ENCODE results near the gene NPAS3. TPM values are rescaled to one million over a fixed set of nuclear protein-coding genes. Genes with fewer than 3 reads are reported as not detected.
A peak's percentile ranks its signal among the peaks of the same experiment; 100 is the strongest.

NPAS3 gene
- total RNA-seq, 1 experiment from 2014 or later = not detected

GRCh38 chr14:33747749-33748148, 809.1 kb downstream of the NPAS3 start:
- H3K36me3 ChIP-seq (ENCODE audit: low read depth) = no peaks in the 10 kb centered on the region
- CTCF ChIA-PET = no interaction called here
- BruUV-seq (replicated peaks) = no TSS peak

GRCh38 chr14:33754261-33754660, 815.6 kb downstream of the NPAS3 start:
- CTCF ChIA-PET = no interaction called here

More at GRCh38 chr14:33747749-33748148, 809.1 kb downstream of the NPAS3 start:
- no peaks in the 10 kb centered on the region for H3F3A ChIP-seq (ENCODE audit: insufficient read depth, low read depth)
- no peaks in the 10 kb centered on the region for H3K4me1 ChIP-seq (replicated peaks; ENCODE audit: insufficient read depth)
- no peak overlapping the region for H3K27ac ChIP-seq
- H3K4me3 ChIP-seq = no peak overlapping the region
- H3K79me2 ChIP-seq (ENCODE audit: low read depth) = no peaks in the 10 kb centered on the region
- H3K9me2 ChIP-seq (ENCODE audit: insufficient read depth) = no peaks in the 10 kb centered on the region
- no peak for TF ChIP-seq EZH2 (IDR thresholded peaks at IDR 0.05; ENCODE audit: low read depth)
- TF ChIP-seq CTCF (conservative IDR thresholded peaks at IDR 0.05) = no peak
- H3K9me3 ChIP-seq (ENCODE audit: insufficient read depth, low read depth) = no peaks in the 10 kb centered on the region; the same call in 1 of the 2 replicates
- H3K4me2 ChIP-seq = no peak overlapping the region
- DNase-seq = no peak
- no peaks in the 10 kb centered on the region for H4K20me1 ChIP-seq (ENCODE audit: insufficient read depth)
- intact Hi-C loops (cut with micrococcal nuclease; ENCODE audit: unreplicated experiment) = no loop called here
- POLR2A ChIA-PET (ENCODE audit: unreplicated experiment) = no interaction called here
- no peaks in the 10 kb centered on the region for H3K27me3 ChIP-seq (ENCODE audit: insufficient read depth, low read depth)
- no peak overlapping the region for H2AFZ ChIP-seq

GRCh38 chr14:33755358-33755757, 816.7 kb downstream of the NPAS3 start:
- CTCF ChIA-PET = interaction anchor here (0.7 kb wide), 1 partner anchor 188 kb away, joined by 3 read pairs; no protein-coding TSS in a partner anchor

More at GRCh38 chr14:33754261-33754660, 815.6 kb downstream of the NPAS3 start:
- no peaks in the 10 kb centered on the region for H3K27me3 ChIP-seq (ENCODE audit: insufficient read depth, low read depth)
- H3K4me3 ChIP-seq = no peak overlapping the region
- no peaks in the 10 kb centered on the region for H3K4me1 ChIP-seq (replicated peaks; ENCODE audit: insufficient read depth)
- intact Hi-C loops (cut with micrococcal nuclease; ENCODE audit: unreplicated experiment) = no loop called here
- no TSS peak for BruUV-seq (replicated peaks)
- H4K20me1 ChIP-seq (ENCODE audit: insufficient read depth) = no peaks in the 10 kb centered on the region
- POLR2A ChIA-PET (ENCODE audit: unreplicated experiment) = no interaction called here
- no peaks in the 10 kb centered on the region for H3K9me3 ChIP-seq (ENCODE audit: insufficient read depth, low read depth)
- H2AFZ ChIP-seq = no peak overlapping the region
- no peaks in the 10 kb centered on the region for H3K9me2 ChIP-seq (ENCODE audit: insufficient read depth)
- no peaks in the 10 kb centered on the region for H3K79me2 ChIP-seq (ENCODE audit: low read depth)
- DNase-seq = peak in 1 of 2 experiments; percentile 1
- TF ChIP-seq EZH2 (IDR thresholded peaks at IDR 0.05; ENCODE audit: low read depth) = no peak
- TF ChIP-seq CTCF (conservative IDR thresholded peaks at IDR 0.05) = no peak
- no peak overlapping the region for H3K4me2 ChIP-seq
- no peak overlapping the region for H3K27ac ChIP-seq
- H3K36me3 ChIP-seq (ENCODE audit: low read depth) = no peaks in the 10 kb centered on the region
- H3F3A ChIP-seq (ENCODE audit: insufficient read depth, low read depth) = no peaks in the 10 kb centered on the region

More at GRCh38 chr14:33755358-33755757, 816.7 kb downstream of the NPAS3 start:
- no peak overlapping the region for H3K4me2 ChIP-seq
- TF ChIP-seq CTCF (conservative IDR thresholded peaks at IDR 0.05) (no peak), EZH2 (IDR thresholded peaks at IDR 0.05; ENCODE audit: low read depth) (no peak)
- no peaks in the 10 kb centered on the region for H3K9me2 ChIP-seq (ENCODE audit: insufficient read depth)
- H3K9me3 ChIP-seq (ENCODE audit: insufficient read depth, low read depth) = no peaks in the 10 kb centered on the region
- H3K4me1 ChIP-seq (replicated peaks; ENCODE audit: insufficient read depth) = no peaks in the 10 kb centered on the region
- H3F3A ChIP-seq (ENCODE audit: insufficient read depth, low read depth) = no peaks in the 10 kb centered on the region
- no peaks in the 10 kb centered on the region for H3K27me3 ChIP-seq (ENCODE audit: insufficient read depth, low read depth)
- no peaks in the 10 kb centered on the region for H3K79me2 ChIP-seq (ENCODE audit: low read depth)
- no peak for DNase-seq
- no peaks in the 10 kb centered on the region for H4K20me1 ChIP-seq (ENCODE audit: insufficient read depth)
- BruUV-seq (replicated peaks) = no TSS peak
- no peaks in the 10 kb centered on the region for H3K36me3 ChIP-seq (ENCODE audit: low read depth)
- POLR2A ChIA-PET (ENCODE audit: unreplicated experiment) = no interaction called here
- H3K4me3 ChIP-seq = no peak overlapping the region
- no peak overlapping the region for H2AFZ ChIP-seq
- H3K27ac ChIP-seq = no peak overlapping the region
- intact Hi-C loops (cut with micrococcal nuclease; ENCODE audit: unreplicated experiment) = no loop called here
